OCI-LY7 (cell line): Measurements from ENCODE around the gene L1TD1.

Experiments
- EZH2phosphoT487 ChIP-seq: fragments of 200-600 bp; sonication (generic); IDR thresholded peaks from 2 replicates; pipeline ENCODE4 v1.6.1; 2018; ENCODE audit warnings: low read depth, borderline replicate concordance, mild to moderate bottlenecking, mixed run types, antibody characterized with exemption, low read length, moderate library complexity, mixed read lengths
- TF ChIP-seq, protein P1 (sequence below): fragments of 200-600 bp; sonication (generic); conservative IDR thresholded peaks from 2 replicates; pipeline ENCODE4 v1.5.1; 2014; ENCODE audit warnings: mild to moderate bottlenecking, antibody characterized with exemption, low read length, moderate library complexity, mixed read lengths

DNA sequence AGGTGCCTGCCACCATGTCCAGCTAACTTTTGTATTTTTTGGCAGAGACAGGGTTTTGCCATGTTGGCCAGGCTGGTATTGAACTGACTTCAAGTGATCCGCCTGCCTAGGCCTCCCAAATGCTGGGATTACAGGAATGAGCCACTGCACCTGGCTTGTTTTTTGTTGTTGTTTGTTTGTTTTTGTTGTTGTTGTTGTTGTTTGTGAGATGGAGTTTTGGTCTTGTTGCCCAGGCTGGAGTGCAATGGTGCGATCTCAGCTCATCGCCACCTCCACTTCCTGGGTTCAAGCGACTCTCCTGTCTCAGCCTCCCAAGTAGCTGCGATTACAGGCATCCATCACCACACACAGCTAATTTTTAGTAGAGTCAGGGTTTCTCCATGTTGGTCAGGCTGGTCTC is 7.1 kb upstream of the L1TD1 start:
- TF ChIP-seq, protein P1, sequence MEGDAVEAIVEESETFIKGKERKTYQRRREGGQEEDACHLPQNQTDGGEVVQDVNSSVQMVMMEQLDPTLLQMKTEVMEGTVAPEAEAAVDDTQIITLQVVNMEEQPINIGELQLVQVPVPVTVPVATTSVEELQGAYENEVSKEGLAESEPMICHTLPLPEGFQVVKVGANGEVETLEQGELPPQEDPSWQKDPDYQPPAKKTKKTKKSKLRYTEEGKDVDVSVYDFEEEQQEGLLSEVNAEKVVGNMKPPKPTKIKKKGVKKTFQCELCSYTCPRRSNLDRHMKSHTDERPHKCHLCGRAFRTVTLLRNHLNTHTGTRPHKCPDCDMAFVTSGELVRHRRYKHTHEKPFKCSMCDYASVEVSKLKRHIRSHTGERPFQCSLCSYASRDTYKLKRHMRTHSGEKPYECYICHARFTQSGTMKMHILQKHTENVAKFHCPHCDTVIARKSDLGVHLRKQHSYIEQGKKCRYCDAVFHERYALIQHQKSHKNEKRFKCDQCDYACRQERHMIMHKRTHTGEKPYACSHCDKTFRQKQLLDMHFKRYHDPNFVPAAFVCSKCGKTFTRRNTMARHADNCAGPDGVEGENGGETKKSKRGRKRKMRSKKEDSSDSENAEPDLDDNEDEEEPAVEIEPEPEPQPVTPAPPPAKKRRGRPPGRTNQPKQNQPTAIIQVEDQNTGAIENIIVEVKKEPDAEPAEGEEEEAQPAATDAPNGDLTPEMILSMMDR = no peak
- no peak for TF ChIP-seq EZH2phosphoT487
